Measurements from ENCODE around the gene PIH1D1.

DNA sequence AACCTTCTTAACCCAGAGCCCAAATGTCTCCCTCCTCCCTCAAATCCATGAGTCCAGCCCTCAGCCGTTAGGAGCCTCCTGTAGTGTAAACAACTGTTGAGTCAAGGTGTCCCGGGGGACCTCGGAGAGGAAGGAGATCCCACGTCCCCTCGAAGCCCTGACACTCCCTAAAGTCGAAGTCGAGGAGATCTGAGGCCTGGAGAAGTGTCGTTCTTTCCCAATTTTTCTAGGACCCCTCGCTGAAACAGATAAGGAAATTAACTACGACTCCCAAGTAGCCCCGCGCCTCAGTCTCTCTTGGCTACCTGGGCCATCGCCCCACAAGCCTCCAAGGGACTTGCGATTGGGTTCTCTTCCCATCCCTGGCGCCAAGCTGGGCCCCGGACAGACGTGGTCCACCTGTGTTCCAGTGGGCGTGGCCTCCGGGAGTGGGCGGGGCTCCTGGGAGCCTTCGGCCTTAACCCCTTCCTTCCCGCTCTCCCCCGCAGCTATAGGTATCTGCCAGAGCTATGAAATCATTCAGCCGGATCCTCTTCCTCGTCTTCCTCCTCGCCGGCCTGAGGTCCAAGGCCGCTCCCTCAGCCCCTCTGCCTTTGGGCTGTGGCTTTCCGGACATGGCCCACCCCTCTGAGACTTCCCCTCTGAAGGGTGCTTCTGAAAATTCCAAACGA lies 25.6 kb downstream of the PIH1D1 start:
- TF ChIP-seq, protein P1, sequence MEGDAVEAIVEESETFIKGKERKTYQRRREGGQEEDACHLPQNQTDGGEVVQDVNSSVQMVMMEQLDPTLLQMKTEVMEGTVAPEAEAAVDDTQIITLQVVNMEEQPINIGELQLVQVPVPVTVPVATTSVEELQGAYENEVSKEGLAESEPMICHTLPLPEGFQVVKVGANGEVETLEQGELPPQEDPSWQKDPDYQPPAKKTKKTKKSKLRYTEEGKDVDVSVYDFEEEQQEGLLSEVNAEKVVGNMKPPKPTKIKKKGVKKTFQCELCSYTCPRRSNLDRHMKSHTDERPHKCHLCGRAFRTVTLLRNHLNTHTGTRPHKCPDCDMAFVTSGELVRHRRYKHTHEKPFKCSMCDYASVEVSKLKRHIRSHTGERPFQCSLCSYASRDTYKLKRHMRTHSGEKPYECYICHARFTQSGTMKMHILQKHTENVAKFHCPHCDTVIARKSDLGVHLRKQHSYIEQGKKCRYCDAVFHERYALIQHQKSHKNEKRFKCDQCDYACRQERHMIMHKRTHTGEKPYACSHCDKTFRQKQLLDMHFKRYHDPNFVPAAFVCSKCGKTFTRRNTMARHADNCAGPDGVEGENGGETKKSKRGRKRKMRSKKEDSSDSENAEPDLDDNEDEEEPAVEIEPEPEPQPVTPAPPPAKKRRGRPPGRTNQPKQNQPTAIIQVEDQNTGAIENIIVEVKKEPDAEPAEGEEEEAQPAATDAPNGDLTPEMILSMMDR (IDR thresholded peaks at IDR 0.05): no peak
- TF ChIP-seq POLR2A (IDR thresholded peaks at IDR 0.05): no peak
